PC-3 (cell line): Measurements from ENCODE around the gene SHANK3.
"Not testable (repeated sequence)": the region's sequence is repeated elsewhere in the genome, so short reads cannot be mapped to it uniquely, and the experiment has no call there.

Source experiments
- CTCF ChIP-seq: fragments of 300-600 bp; sonication (generic); conservative IDR thresholded peaks from 2 replicates; pipeline ENCODE4 v1.5.1; 2017; ENCODE audit warnings: antibody characterized with exemption, low read depth, mild to moderate bottlenecking, low read length
- EZH2 ChIP-seq: fragments of 300-600 bp; sonication (generic); IDR thresholded peaks from one replicate; pipeline ENCODE4 v1.6.1; 2017; ENCODE audit warnings: antibody characterized with exemption, mild to moderate bottlenecking, low read length; ENCODE audit not compliant: unreplicated experiment
- EZH2phosphoT487 ChIP-seq: fragments of 300-600 bp; sonication (generic); IDR thresholded peaks from 2 replicates; pipeline ENCODE4 v1.6.1; 2018; ENCODE audit warnings: mild to moderate bottlenecking, antibody characterized with exemption, low read length, borderline replicate concordance

GRCh38 chr22:50659711-50660110 lies 12.9 kb upstream of the SHANK3 start:
- TF ChIP-seq CTCF, EZH2phosphoT487, EZH2: not testable (repeated sequence)
